GM12864 (cell line): ENCODE results near the gene BMP8A.
A peak's percentile ranks its signal among the peaks of the same experiment; 100 is the strongest.
"Not testable (repeated sequence)": the region's sequence is repeated elsewhere in the genome, so short reads cannot be mapped to it uniquely, and the experiment has no call there.

ENCODE experiments used
- DNase-seq: peaks from one replicate; pipeline ENCODE4 v3.0.0-alpha.2; 2011; ENCODE audit warnings: low read depth
- H3K4me3 ChIP-seq: 2 replicates; pipeline ENCODE4 v1.5.1; 2011; ENCODE audit warnings: mild to moderate bottlenecking, low read depth, low read length, control low read depth
- TF ChIP-seq, protein P1 (sequence below): IDR thresholded peaks from 2 replicates; pipeline ENCODE4 v1.5.1; 2011; ENCODE audit warnings: low read depth, mild to moderate bottlenecking, moderate library complexity, low read length, control low read depth, inconsistent platforms; ENCODE audit errors: missing control alignments

Gene BMP8A

DNA sequence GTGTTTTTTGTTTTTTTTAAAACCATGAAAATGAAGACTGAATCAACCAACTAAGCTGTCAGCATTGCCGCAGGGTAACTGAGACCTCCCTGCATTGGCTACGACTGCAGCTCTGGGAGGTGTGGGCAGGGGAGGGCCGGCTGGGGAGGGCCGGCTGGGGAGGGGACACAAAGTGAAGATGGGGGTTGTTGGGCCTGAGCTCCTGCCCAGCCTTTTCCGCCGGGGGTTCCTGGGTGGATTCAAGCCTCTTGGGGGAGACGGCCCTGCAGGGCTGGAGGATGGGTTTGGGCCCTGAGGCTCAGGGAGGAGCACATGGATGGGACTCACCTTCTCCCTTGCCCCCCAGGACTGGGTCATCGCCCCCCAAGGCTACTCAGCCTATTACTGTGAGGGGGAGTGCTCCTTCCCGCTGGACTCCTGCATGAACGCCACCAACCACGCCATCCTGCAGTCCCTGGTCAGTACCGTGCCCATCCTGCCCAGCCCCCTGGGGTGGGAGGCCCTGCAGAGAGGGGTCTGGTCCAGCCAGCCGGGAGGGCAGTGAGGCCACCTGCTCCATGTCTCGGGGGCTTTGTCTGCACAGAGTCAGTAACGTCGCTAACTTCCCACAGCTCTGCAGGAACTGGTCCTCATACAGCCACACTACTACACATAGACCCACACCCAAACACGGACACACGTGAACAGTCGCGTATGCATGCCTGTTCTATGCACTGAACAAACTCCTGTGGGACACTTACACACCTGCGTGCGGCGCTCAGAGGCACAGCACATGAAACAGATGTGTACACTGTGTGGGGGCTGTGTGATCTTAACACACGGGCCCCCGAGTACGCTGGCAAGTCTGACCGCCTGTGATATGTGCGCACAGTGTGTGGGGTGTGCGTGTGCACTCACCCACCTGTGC is 31.5 kb downstream of the BMP8A start:
- no peak overlapping the region for H3K4me3 ChIP-seq
- TF ChIP-seq, protein P1, sequence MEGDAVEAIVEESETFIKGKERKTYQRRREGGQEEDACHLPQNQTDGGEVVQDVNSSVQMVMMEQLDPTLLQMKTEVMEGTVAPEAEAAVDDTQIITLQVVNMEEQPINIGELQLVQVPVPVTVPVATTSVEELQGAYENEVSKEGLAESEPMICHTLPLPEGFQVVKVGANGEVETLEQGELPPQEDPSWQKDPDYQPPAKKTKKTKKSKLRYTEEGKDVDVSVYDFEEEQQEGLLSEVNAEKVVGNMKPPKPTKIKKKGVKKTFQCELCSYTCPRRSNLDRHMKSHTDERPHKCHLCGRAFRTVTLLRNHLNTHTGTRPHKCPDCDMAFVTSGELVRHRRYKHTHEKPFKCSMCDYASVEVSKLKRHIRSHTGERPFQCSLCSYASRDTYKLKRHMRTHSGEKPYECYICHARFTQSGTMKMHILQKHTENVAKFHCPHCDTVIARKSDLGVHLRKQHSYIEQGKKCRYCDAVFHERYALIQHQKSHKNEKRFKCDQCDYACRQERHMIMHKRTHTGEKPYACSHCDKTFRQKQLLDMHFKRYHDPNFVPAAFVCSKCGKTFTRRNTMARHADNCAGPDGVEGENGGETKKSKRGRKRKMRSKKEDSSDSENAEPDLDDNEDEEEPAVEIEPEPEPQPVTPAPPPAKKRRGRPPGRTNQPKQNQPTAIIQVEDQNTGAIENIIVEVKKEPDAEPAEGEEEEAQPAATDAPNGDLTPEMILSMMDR: no peak
- DNase-seq: no peak

DNA sequence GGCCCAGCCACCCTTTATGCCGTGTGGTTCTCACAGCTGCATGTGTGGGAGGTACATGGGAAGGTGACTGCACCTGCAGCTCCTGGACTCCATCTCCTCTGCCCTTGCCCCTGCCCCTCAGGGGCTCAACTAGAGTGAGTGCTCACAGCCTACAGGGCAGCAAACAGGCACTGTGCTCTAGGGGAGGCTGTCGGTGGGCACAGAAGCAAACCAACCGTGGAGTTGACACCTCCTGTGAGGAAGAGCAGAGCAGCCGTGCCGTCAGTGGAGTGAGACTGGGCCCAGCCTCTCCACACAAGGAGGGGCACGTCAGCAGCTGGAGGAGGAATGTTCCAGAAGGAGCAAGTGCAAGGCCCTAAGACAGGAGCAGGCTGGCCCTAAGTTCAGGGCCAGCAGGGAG is 32.7 kb downstream of the BMP8A start:
- no peak for DNase-seq
- TF ChIP-seq, protein P1: no peak
- H3K4me3 ChIP-seq: no peak overlapping the region

DNA sequence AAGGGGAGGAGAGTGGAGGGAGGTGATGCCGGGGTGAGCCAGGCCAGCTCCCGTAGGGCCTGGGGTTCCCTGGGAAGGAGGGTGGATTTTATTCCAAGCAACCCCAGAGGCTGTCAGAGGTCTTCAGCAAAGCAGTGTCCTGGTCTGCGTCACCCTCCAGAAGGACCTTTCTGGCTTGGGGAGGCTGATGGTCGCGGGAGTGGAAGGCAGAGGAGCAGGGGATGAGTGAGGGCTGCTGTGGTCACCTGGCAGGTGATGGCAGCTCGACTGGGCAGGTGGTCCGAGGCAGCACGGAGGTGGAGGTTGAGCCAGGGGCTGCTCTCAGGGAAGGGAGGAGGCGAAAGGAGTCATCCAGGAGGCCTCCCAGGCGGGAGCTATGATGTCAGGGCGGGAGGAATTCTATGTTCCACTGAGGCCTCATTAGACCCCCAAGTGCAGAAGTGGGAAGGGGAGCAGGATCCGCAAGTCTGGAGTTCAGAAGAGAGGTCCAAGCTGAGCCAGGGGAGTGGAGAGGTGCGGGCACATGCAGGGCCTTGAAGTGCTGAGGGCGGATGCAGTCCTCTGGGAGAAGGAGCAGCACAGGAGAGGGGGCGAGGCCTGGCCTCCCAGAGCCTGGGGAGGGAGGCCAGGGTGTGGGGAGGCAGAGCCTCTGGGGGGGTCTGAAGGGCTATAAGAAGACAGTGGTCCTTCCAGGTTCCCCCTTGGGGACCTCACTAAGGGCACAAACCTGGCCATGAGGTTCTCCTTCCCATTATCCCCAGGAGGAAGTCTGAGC is 33.3 kb downstream of the BMP8A start:
- no peak for DNase-seq
- TF ChIP-seq, protein P1: no peak
- H3K4me3 ChIP-seq: no peak overlapping the region

GRCh38 chr1:39525366-39526165 is 34.1 kb downstream of the BMP8A start:
- peak; percentile 74 for DNase-seq
- TF ChIP-seq, protein P1: no peak
- no peak overlapping the region for H3K4me3 ChIP-seq

DNA sequence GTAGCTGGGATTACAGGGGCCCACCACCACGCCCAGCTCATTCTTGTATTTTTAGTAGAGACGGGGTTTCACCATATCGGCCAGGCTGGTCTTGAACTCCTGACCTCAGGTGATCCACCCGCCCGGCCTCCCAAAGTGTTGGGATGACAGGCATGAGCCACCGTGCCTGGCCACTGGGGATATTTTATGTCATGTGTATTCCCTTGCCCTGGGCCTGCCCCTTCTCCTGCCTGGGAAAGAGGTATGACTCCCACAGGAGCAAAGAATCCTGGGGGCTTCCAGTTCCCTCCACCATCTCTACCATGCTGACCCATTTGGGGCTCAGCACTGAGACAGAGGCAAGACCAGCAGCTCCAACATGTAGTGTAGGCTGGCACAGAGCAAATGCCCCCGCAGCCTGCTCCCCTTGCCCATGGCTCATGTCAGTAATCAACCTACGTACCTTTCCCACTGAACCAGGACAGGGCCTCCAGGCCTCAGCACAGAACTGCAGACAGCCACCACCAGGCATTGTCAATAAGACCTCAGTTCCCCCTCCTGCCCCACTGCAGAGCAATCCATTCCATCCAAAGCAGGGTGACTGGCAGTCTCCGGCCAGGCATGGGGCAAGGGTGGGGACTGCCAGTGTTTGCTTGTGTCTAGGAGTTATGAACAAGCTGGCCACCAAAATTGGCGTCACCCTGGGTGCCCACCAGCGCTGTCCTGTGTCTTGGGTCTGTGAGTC is 35.2 kb downstream of the BMP8A start:
- H3K4me3 ChIP-seq: no peak overlapping the region
- TF ChIP-seq, protein P1: no peak
- no peak for DNase-seq

DNA sequence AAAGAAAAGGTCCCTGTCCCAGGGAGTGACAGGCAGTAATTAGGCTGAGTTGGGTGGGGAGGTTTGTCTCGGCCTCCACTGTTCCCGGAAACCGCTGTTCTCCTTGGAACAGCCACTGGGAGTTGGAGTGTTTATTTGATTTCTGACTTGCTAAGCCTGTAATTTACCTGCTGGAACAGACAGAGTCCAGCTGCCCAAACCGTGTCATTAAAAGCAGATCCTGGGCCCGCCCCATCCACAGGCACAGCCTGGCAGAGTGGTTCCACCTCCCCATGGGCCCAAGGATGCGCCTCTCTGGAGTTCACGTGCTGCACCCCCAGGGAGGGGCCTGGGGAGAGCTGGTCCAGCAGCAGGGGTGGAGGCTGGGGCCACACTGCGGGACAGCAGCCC is 35.7 kb downstream of the BMP8A start:
- not testable (repeated sequence) for H3K4me3 ChIP-seq, DNase-seq
